GM12878 (cell line): ENCODE data around the gene VGLL3. TPM values are rescaled to one million over a fixed set of nuclear protein-coding genes. Genes with fewer than 3 reads are reported as not detected.

Experiments
- ATAC-seq: fragments of 200-7000 bp; cut with Tn5 transposase; 3 replicates; pipeline ENCODE4 v1.9.1; 2020; ENCODE audit warnings: mild to moderate bottlenecking, moderate library complexity
- BruUV-seq: library from RNA; stranded (reverse); fragments of 400-500 nt; replicated peaks from 2 replicates; lab custom pipeline; 2021; lab: Mats Ljungman, UMichigan
- CTCF ChIA-PET: fragments of 300-600 bp; sonication (Branson Sonifier 250); formaldehyde crosslinking; extraction: SDS; loops from one replicate; lab custom pipeline; 2021; ENCODE audit warnings: inconsistent platforms; lab: Yijun Ruan, JAX
- POLR2A ChIA-PET: fragments of 350-600 bp; formaldehyde crosslinking; extraction: SDS; loops from one replicate; lab custom pipeline; 2021; ENCODE audit warnings: inconsistent platforms; lab: Charles Lee
- RAD21 ChIA-PET: fragments of 300-600 bp; sonication (Branson Sonifier 250); formaldehyde crosslinking; loops from one replicate; lab custom pipeline; 2023; ENCODE audit warnings: antibody characterized with exemption; ENCODE audit not compliant: unreplicated experiment; lab: Charles Lee
- SMC1A ChIA-PET: fragments of 300-600 bp; sonication (Branson Sonifier 250); formaldehyde crosslinking; loops from one replicate; lab custom pipeline; 2023; ENCODE audit not compliant: unreplicated experiment, uncharacterized antibody; lab: Charles Lee
- DNase-seq: peaks from one replicate; pipeline ENCODE4 v3.0.0-alpha.2; 2011; ENCODE audit warnings: low read depth, low spot score
- FAIRE-seq: peaks from 3 replicates; lab custom pipeline; 2011; peaks lifted over from hg19 to GRCh38; lab: Jason Lieb, UNC
- H2AFZ ChIP-seq: 2 replicates; pipeline ENCODE4 v1.6.0; 2011; ENCODE audit warnings: low read depth, low read length, control low read depth; ENCODE audit not compliant: control insufficient read depth
- H3K27ac ChIP-seq: 2 replicates; pipeline ENCODE4 v1.5.1; 2011; ENCODE audit warnings: control low read depth; ENCODE audit not compliant: control insufficient read depth, insufficient read depth
- H3K27me3 ChIP-seq, 2 experiments: replicated peaks in 1 of 2; 2 replicates each; pipeline versions ENCODE4 v1.6.0 to v1.6.1; 2011; ENCODE audit warnings: low read length in 1 of 2; ENCODE audit not compliant: control insufficient read depth in 2 of 2, insufficient read depth in 2 of 2
- H3K36me3 ChIP-seq, 2 experiments: 2 replicates each; pipeline ENCODE4 v1.5.1; 2011; ENCODE audit warnings: low read length in 1 of 2; ENCODE audit not compliant: control insufficient read depth in 2 of 2, insufficient read depth in 2 of 2
- H3K4me1 ChIP-seq: 2 replicates; pipeline ENCODE4 v1.6.1; 2011; ENCODE audit warnings: mild to moderate bottlenecking, low read length, moderate library complexity, mixed read lengths; ENCODE audit not compliant: control insufficient read depth, insufficient read depth
- H3K4me2 ChIP-seq: 2 replicates; pipeline ENCODE4 v1.6.0; 2011; ENCODE audit warnings: control low read depth; ENCODE audit not compliant: control insufficient read depth, insufficient read depth
- H3K4me3 ChIP-seq: fragments of 200-600 bp; sonication (generic); 2 replicates; pipeline ENCODE4 v1.5.1; 2016
- H3K79me2 ChIP-seq: 2 replicates; pipeline ENCODE4 v1.6.0; 2011; ENCODE audit warnings: low read length; ENCODE audit not compliant: control insufficient read depth, insufficient read depth
- H3K9ac ChIP-seq: 2 replicates; pipeline ENCODE4 v1.8.0; 2011; ENCODE audit warnings: low read length, control low read depth, mixed read lengths; ENCODE audit not compliant: control insufficient read depth, insufficient read depth
- H3K9me3 ChIP-seq: replicated peaks from 3 replicates; pipeline ENCODE4 v1.5.1; 2011; ENCODE audit warnings: mild to moderate bottlenecking, low read length; ENCODE audit not compliant: control insufficient read depth, insufficient read depth
- H4K20me1 ChIP-seq: 2 replicates; pipeline ENCODE4 v1.6.0; 2011; ENCODE audit not compliant: control insufficient read depth, insufficient read depth
- BACH1 ChIP-seq: fragments of 450-650 bp; IDR thresholded peaks from 2 replicates; pipeline ENCODE4 v1.6.1; 2017; ENCODE audit warnings: mild to moderate bottlenecking, borderline replicate concordance
- BHLHE40 ChIP-seq, 2 experiments: fragments of 450-650 bp in 1 of 2; IDR thresholded peaks; 2 replicates each; pipeline ENCODE4 v1.6.1; 2011 to 2017; ENCODE audit warnings: low read depth in 2 of 2, borderline replicate concordance in 1 of 2, improper control_type of control experiment in 1 of 2, low read length in 1 of 2, mild to moderate bottlenecking in 1 of 2
- BMI1 ChIP-seq: fragments of 450-650 bp; IDR thresholded peaks from 2 replicates; pipeline ENCODE4 v1.6.1; 2016; ENCODE audit warnings: mild to moderate bottlenecking, moderate library complexity, borderline replicate concordance
- CBX5 ChIP-seq: sonication (generic); IDR thresholded peaks from 2 replicates; pipeline ENCODE4 v1.6.1; 2016; ENCODE audit warnings: low read depth, moderate library complexity, mild to moderate bottlenecking, inconsistent platforms
- ESRRA ChIP-seq: IDR thresholded peaks from 2 replicates; pipeline ENCODE4 v1.6.1; 2012; ENCODE audit warnings: mild to moderate bottlenecking, low read length, improper control_type of control experiment
- ETV6 ChIP-seq, 2 experiments: fragments of 450-650 bp in 1 of 2; IDR thresholded peaks in 1 of 2; conservative IDR thresholded peaks in 1 of 2; 2 replicates each; pipeline ENCODE4 v1.6.1; 2014; ENCODE audit warnings: antibody characterized with exemption in 1 of 2, borderline replicate concordance in 1 of 2, low read depth in 1 of 2, mild to moderate bottlenecking in 1 of 2, moderate library complexity in 1 of 2
- FOXM1 ChIP-seq: IDR thresholded peaks from 2 replicates; pipeline ENCODE4 v1.6.1; 2012; ENCODE audit warnings: low read depth, mild to moderate bottlenecking, inconsistent platforms, low read length, moderate library complexity
- HCFC1 ChIP-seq: fragments of 150-350 bp; IDR thresholded peaks from 2 replicates; pipeline ENCODE4 v1.6.1; 2014; ENCODE audit warnings: low read length
- KDM1A ChIP-seq: fragments of 200-600 bp; sonication (generic); IDR thresholded peaks from 2 replicates; pipeline ENCODE4 v1.6.1; 2016; ENCODE audit warnings: borderline replicate concordance
- NFIC ChIP-seq: IDR thresholded peaks from 2 replicates; pipeline ENCODE4 v1.6.1; 2012; ENCODE audit warnings: low read depth, mild to moderate bottlenecking, inconsistent platforms, low read length, moderate library complexity
- PAX5 ChIP-seq: IDR thresholded peaks from 2 replicates; pipeline ENCODE4 v1.6.1; 2011; ENCODE audit warnings: low read depth, low read length, borderline replicate concordance
- POLR2AphosphoS2 ChIP-seq: IDR thresholded peaks from 2 replicates; pipeline ENCODE4 v1.6.1; 2011; ENCODE audit warnings: low read depth, mild to moderate bottlenecking, low read length, improper control_type of control experiment, moderate library complexity
- SKIL ChIP-seq: fragments of 450-650 bp; IDR thresholded peaks from 2 replicates; pipeline ENCODE4 v1.6.1; 2017; ENCODE audit warnings: mild to moderate bottlenecking, low read depth, inconsistent platforms; ENCODE audit not compliant: poor library complexity, severe bottlenecking
- SP1 ChIP-seq: IDR thresholded peaks from one replicate; pipeline ENCODE4 v1.6.1; 2011; ENCODE audit warnings: low read depth, low read length
- TCF3 ChIP-seq: IDR thresholded peaks from 2 replicates; pipeline ENCODE4 v1.6.1; 2012; ENCODE audit warnings: low read depth, mild to moderate bottlenecking, low read length, borderline replicate concordance; ENCODE audit not compliant: insufficient read depth
- WRNIP1 ChIP-seq: IDR thresholded peaks from 2 replicates; pipeline ENCODE4 v1.6.1; 2011; ENCODE audit warnings: low read depth, low read length, improper control_type of control experiment, borderline replicate concordance
- ZNF207 ChIP-seq: fragments of 450-650 bp; IDR thresholded peaks from 2 replicates; pipeline ENCODE4 v1.6.1; 2014; ENCODE audit warnings: antibody characterized with exemption, mild to moderate bottlenecking, borderline replicate concordance
- whole genome bisulfite sequencing: methylation state at CpG from one replicate; pipeline ENCODE4 v1.1.6; 2016; ENCODE audit warnings: low lambda C conversion rate; ENCODE audit not compliant: insufficient replicate concordance, insufficient coverage; ENCODE audit errors: missing lambda C conversion rate; 5-methylcytosine and 5-hydroxymethylcytosine counted together
- in situ Hi-C: fragments of 300-500 bp; cut with MboI; formaldehyde crosslinking; loops from 9 replicates; pipeline ENCODE4 v1.14.3; 2018; ENCODE audit warnings: mixed read lengths
- intact Hi-C: fragments of 100-400 bp; cut with micrococcal nuclease; formaldehyde crosslinking; loops from one replicate; pipeline ENCODE4 v1.14.2; 2022; ENCODE audit not compliant: unreplicated experiment
- polyA plus RNA-seq, 11 experiments: library from polyadenylated mRNA; depleted of rRNA in 4 of 11; unstranded in 6 of 11; stranded (reverse) in 5 of 11; fragments of >200 nt; fragmentation: Nextera tagmentation in 4 of 11; fragmentation: Illumina TruSeq in 1 of 11; extraction: Ambion mirVana in 4 of 11; extraction: Trizol in 1 of 11; gene quantifications; 1 replicate in 1 of 11; 2 replicates in 10 of 11; pipeline versions ENCODE4 v1.2.1 to v1.2.3, GENCODE V29; 2011 to 2016; ENCODE audit warnings: inconsistent platforms in 2 of 11, missing spikeins in 2 of 11, low read depth in 1 of 11
- total RNA-seq, 4 experiments: library from RNA; depleted of rRNA in 3 of 4; stranded (reverse); fragments of >200 nt in 3 of 4; fragmentation: Illumina TruSeq in 1 of 4; extraction: Trizol in 1 of 4; gene quantifications; 2 replicates each; pipeline versions ENCODE4 v1.2.1 to v1.2.3, GENCODE V29; 2013 to 2021
- TF ChIP-seq, protein P1 (sequence below): fragments of 450-650 bp; formaldehyde crosslinking; IDR thresholded peaks from 2 replicates; pipeline ENCODE4 v1.4.0; 2022; ENCODE audit warnings: mild to moderate bottlenecking, moderate library complexity

VGLL3 gene
- total and polyA plus RNA-seq, 10 of the 15 experiments (the other 5 are each of a cell fraction or from before 2014, with no cell fraction given) = 0.05 TPM; not detected in 9

DNA sequence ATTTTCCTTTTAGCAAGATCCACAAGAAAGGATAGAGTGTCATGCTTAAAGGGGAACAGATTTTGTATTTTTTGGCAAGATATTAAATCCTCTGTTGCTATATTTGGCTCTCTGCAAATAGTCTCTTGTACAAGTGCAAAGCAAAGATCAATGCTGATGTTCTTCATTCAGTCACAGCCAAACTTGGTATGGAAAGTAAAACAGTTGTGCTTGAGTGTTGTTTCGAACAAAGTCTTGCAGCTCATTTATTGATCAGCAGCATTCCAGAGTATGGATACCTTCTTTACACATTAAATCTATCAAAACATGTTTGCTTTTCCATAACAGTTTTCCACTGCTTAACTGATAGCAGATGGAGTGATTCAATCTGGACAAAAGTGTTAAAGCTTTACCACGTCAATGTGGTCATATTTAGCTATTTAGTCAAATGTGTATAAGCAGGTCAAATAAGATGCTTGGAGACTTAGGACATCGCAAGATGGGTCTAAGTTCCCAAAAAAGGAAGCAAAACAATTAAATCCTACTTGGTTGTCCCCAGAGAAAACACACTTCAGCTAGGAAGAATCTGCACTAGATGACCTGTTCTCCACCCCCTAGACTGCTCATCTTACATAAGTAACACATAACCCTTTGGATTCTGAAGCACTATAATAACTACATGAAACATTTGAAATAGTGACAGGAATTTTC, 52.4 kb downstream of the VGLL3 start:
- Histone ChIP-seq H3K27ac (no peak overlapping the region), H4K20me1 (no peaks in the 10 kb centered on the region), H2AFZ (no peak overlapping the region), H3K79me2 (no peaks in the 10 kb centered on the region), H3K27me3 (no peaks in the 10 kb centered on the region), H3K9ac (no peak overlapping the region), H3K4me2 (no peak overlapping the region), H3K36me3 (no peaks in the 10 kb centered on the region), H3K4me3 (no peak overlapping the region), H3K9me3 (no peaks in the 10 kb centered on the region), H3K4me1 (no peaks in the 10 kb centered on the region)
- DNase-seq (no peak), ATAC-seq (no peak), FAIRE-seq (no peak)
- ChIA-PET RAD21 (no interaction called here), CTCF (interaction anchor here (1.3 kb wide), 1 partner anchor 10 kb away, joined by 3 read pairs; no protein-coding TSS in a partner anchor), POLR2A (no interaction called here), SMC1A (no interaction called here)
- 27% methylated on average over 3 of the region's 3 CpGs for WGBS
- BruUV-seq = no TSS peak
- in situ Hi-C loops (no loop called here), intact Hi-C loops (no loop called here)
- no peak for TF ChIP-seq ESRRA
- no peak for TF ChIP-seq CBX5
- TF ChIP-seq BACH1 = no peak
- no peak for TF ChIP-seq WRNIP1
- TF ChIP-seq SP1 = no peak
- TF ChIP-seq NFIC = no peak
- no peak for TF ChIP-seq BMI1
- TF ChIP-seq, protein P1, sequence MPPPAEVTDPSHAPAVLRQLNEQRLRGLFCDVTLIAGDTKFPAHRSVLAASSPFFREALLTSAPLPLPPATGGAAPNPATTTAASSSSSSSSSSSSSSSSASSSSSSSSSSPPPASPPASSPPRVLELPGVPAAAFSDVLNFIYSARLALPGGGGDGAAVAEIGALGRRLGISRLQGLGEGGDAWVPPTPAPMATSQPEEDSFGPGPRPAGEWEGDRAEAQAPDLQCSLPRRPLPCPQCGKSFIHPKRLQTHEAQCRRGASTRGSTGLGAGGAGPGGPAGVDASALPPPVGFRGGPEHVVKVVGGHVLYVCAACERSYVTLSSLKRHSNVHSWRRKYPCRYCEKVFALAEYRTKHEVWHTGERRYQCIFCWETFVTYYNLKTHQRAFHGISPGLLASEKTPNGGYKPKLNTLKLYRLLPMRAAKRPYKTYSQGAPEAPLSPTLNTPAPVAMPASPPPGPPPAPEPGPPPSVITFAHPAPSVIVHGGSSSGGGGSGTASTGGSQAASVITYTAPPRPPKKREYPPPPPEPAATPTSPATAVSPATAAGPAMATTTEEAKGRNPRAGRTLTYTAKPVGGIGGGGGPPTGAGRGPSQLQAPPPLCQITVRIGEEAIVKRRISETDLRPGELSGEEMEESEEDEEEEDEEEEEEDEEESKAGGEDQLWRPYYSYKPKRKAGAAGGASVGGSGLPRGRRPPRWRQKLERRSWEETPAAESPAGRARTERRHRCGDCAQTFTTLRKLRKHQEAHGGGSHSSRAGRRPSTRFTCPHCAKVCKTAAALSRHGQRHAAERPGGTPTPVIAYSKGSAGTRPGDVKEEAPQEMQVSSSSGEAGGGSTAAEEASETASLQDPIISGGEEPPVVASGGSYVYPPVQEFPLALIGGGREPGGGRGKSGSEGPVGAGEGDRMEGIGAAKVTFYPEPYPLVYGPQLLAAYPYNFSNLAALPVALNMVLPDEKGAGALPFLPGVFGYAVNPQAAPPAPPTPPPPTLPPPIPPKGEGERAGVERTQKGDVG (CRISPR knock-in tag) = no peak
- no peak for TF ChIP-seq FOXM1
- TF ChIP-seq HCFC1 = no peak
- TF ChIP-seq POLR2AphosphoS2 = no peak
- no peak for TF ChIP-seq SKIL
- no peak for TF ChIP-seq ETV6 (conservative IDR thresholded peaks at IDR 0.05 in 1 of 2, IDR thresholded peaks at IDR 0.05 in 1 of 2; ENCODE audit: borderline replicate concordance in 1 of 2, low read depth in 1 of 2)
- TF ChIP-seq BHLHE40 (IDR thresholded peaks at IDR 0.05; ENCODE audit: borderline replicate concordance in 1 of 2, low read depth in 2 of 2, low read length in 1 of 2) = no peak
- TF ChIP-seq ZNF207 = no peak
- TF ChIP-seq TCF3 = no peak
- TF ChIP-seq PAX5 = no peak
- no peak for TF ChIP-seq KDM1A
